Head of caudate nucleus (tissue), 42 donors: ENCODE measurements around the gene ARHGAP15.

Experiments
- DNase-seq, 42 donors: peaks; one replicate each; pipeline versions ENCODE4 v3.0.0 to v3.0.0-alpha.2; 2020 to 2021; ENCODE audit warnings: mixed read lengths in 7 of 42
- intact Hi-C: fragments of 100-400 bp; cut with DNase I; formaldehyde crosslinking; loops from one replicate; pipeline ENCODE4 v1.15.0; 2022

Gene ARHGAP15

DNA sequence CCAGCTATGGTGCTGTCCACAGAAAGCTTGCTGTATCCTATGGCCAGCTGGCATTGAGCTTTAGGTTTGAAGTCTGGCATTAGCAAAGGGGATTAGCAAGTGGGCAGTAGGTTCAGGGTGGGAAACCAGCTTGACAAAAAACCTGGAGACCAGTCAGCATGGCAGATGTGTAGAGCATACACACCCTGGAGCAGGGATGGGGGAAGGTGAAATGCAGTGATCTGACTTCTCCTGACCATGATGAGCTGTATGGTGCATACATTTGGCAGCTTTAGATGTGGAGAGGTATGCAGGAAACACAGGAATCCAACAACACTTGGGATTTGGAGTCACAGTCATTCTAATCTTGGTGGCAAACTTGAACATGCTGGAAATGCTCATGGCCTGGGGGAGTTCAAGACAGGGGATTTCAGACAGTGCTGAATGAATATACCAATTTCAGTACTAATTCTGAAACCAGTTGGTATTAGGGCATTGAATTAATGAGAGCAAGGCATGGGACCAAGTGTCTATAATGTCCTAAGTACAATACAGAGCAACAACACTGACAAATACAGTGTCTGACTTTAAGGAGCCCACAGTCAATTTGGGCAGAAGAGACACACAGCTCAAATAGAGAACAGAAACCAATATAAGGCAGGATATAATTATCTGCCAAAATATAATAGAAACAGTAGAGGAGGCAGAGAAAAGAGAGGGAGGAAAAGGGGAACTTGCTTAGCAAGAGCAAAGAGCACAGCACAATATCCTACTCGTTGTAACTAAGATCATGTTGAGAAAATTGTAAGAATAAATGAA, 11.8 kb downstream of the ARHGAP15 start:
- DNase-seq: no peak
- intact Hi-C loops: no loop called here

DNA sequence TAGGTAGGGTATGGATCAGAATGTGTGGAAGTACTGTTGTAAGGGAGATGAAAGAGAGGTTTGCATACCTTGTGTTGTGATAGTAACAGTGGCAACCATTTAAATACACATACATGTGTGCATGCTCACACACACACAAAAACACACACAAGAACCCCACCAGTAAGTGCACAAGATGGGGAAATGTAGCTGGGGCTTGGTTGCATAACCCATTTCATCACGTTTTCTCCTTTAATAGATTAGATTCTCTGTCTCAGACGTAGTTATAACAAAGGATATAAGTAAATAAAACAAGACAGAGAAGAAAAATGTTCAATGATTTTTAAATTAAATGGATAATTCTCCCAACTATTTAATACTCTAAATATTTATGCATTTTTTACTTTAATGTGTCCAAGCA, 13.4 kb downstream of the ARHGAP15 start:
- intact Hi-C loops: no loop called here

DNA sequence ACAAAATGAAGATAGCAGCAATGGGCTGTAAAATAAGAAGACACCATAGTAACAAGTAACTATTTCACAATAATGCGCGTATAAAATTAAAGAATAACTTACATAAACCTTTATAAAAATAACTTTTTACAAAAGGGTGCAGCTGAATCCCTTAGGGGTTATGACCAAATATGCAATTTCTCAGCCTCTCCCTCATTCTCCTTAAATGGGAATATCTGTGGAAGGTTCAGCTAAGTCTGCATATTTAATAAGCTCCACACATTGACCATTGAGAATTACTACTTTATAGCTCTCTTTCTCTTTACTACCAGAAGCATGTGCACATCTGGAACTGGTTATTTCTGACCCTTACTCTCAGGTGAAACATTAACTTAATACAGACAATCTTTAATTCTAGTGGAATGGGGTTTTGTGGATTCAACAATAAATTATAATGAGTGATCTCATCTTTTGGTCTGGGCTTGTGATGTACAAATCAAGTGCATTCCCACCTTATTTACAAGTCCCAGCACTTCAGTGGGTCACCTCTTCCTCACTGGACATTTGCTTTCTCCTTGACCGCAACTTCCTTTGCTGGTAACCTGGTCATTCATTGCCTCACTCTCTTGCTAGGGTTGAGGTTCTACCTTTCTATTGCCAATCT, 15.7 kb downstream of the ARHGAP15 start:
- intact Hi-C loops: no loop called here
- no peak for DNase-seq

More for the DNA sequence above, 13.4 kb downstream of the ARHGAP15 start:
- no peak for DNase-seq

DNA sequence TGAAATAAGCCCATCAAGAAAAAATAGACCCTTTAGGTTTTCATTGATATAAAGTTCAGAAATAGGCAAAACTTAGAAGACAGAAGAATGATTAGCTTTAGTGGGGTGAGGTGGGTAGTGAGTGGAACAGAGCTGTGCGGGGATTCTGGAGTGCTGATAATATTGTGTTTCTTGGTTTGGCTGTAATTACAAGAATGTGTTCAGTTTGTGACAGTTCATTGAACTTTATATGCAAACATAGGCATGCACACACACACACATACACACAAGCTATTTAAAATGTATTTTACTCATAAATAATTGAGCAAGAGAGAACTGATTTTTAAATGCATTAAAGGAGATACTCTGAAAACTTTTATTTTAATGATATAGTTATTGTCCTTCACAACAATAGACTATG, 17.1 kb downstream of the ARHGAP15 start:
- intact Hi-C loops: no loop called here
- no peak for DNase-seq

DNA sequence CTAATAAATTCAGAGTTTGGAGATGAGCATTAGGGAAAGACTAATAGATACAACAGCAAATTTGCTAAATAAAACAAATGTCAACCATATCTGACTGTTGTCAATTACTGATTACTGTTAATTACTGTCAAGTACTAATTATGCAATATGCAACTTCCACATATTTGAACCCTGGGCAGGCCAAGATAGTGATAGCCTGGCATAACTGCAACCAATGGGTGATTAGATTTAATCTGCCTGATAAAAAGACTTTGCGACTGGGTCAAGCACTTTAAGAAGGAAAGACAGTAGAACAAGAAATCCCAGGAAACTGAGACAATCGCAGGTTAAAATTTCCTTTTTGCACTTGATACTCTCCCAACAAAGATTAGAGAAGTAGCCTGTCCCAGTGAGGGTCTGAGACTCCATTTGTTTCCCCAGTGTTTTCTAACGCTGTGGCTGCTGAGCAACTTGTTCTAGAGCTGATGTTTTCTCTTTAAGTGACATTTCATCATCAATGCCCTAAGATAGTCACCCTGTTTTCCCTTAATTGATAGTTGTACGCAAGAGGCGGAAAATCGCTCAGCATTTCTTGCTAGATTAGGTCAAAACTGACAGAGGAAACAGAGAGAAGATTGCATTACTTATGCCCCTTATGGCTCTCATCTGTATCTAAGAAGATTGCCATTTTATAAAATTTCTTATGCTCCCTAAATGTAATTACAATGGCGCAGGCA, 17.8 kb downstream of the ARHGAP15 start:
- intact Hi-C loops: no loop called here
- no peak for DNase-seq

- DNase-seq: no peak
- intact Hi-C loops: no loop called here
These were observed 18.8 kb downstream of the ARHGAP15 start for GRCh38 chr2:143148011-143148410.

GRCh38 chr2:143148757-143149156, 19.5 kb downstream of the ARHGAP15 start:
- intact Hi-C loops: no loop called here
- no peak for DNase-seq

DNA sequence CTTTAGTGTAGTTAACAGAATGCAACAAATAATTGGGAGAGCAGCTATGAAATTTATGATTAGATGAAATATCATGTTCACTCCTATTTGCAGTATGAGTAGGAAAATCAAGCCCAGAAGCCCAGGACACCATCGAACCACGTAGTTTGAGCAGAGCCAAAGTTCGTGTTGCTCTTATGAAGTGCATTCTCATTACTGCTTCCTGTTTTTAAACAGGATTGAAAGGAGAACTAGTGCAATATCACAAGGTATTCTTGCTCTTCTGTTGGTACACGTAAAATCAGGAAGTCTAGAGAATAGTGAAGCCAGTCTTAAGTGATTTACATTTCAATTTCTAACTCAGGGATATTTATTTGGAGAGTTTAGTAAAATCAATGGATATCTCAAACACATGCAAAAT, 21.1 kb downstream of the ARHGAP15 start:
- intact Hi-C loops: no loop called here
- no peak for DNase-seq

GRCh38 chr2:143151111-143151752, 22.0 kb downstream of the ARHGAP15 start:
- intact Hi-C loops: no loop called here
- DNase-seq: no peak

GRCh38 chr2:143152219-143152618, 23.0 kb downstream of the ARHGAP15 start:
- intact Hi-C loops: no loop called here
- no peak for DNase-seq

GRCh38 chr2:143152637-143153036, 23.4 kb downstream of the ARHGAP15 start:
- DNase-seq: no peak
- intact Hi-C loops: no loop called here

GRCh38 chr2:143155661-143156060, 26.4 kb downstream of the ARHGAP15 start:
- DNase-seq: no peak
- intact Hi-C loops: no loop called here

GRCh38 chr2:143157001-143157400, 27.8 kb downstream of the ARHGAP15 start:
- no peak for DNase-seq
- intact Hi-C loops: no loop called here

DNA sequence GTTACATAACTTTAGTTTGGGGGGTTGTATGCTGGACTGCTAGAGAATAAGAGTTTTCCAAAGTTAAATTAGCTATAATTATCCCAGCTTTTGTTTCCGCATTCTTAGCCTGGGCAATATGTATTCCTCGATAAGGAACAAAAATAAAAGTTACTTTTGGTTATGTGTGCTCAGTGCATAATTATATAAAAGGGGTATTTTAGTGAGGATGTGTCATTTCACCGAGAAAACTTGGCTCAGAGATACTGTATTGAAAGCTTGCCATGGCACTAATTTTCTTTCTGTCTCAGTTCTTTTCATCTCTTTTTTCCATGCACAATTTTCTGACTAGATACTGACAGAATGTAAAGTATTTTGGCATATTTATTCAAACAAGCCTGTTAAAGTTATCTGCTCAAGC, 28.2 kb downstream of the ARHGAP15 start:
- intact Hi-C loops: no loop called here
- DNase-seq: no peak

DNA sequence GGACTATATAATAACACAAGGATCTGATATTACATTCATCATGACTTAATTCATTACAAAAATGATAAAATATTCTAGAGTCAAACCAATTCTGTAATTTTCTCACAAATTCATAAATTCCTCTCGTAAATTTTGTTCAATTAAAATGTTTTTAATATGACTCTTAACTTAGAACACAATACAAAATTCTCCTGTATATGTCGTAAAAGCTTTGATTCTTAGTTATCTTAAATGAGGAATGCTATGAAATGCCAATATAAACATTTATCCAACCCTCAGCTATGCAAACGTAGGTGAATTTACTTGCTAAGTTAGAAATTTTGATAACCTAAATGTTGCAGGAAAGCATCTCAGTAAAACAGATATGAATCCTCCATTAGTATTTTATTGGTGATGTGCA, 28.9 kb downstream of the ARHGAP15 start:
- intact Hi-C loops: no loop called here
- DNase-seq: no peak

DNA sequence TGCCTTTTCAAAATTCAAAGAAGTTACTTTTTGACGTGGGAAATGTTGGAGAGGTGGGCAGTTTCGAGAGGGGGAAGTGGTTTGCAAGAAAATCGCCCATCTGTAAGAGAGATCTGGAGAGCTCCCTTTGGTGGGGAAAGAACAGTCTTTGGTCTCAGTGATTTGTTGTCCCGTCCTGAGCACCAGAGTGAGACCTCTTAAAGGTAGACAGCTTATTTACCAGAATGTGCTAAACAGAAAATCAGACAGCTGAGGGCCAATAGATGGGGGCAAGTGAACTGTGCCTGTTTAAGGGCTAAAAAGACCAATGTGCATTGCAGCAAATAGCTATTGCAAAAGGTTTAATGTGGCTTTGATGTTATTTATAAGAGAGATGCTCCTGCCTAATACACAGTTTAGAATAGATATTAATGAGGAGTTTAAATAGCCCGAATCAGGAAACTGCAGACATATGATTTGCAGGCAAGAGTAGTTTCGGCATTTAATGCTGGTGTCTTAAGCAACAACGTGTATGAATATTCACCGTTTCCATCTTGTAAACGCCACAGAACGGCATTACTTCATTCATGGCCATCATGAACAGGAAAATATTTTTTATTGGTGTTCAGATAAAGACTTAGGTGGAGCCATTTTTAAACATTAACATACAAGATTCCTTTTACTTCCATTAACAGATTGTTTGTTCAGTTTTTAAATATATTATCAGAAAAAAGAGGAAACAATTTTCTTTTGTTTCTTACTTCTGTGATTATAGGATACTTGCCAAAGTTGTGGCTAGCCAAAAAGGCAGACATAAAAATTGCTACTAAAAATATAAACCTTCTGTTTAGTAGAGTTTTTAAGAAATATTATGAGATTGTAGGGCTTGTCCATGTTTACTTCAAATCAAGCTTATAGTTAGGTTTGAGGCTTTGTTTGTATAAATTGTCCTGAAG, 29.6 kb downstream of the ARHGAP15 start:
- intact Hi-C loops: no loop called here
- DNase-seq: no peak

- intact Hi-C loops: no loop called here
- DNase-seq: no peak
These were observed 30.2 kb downstream of the ARHGAP15 start for GRCh38 chr2:143159486-143159840.

DNA sequence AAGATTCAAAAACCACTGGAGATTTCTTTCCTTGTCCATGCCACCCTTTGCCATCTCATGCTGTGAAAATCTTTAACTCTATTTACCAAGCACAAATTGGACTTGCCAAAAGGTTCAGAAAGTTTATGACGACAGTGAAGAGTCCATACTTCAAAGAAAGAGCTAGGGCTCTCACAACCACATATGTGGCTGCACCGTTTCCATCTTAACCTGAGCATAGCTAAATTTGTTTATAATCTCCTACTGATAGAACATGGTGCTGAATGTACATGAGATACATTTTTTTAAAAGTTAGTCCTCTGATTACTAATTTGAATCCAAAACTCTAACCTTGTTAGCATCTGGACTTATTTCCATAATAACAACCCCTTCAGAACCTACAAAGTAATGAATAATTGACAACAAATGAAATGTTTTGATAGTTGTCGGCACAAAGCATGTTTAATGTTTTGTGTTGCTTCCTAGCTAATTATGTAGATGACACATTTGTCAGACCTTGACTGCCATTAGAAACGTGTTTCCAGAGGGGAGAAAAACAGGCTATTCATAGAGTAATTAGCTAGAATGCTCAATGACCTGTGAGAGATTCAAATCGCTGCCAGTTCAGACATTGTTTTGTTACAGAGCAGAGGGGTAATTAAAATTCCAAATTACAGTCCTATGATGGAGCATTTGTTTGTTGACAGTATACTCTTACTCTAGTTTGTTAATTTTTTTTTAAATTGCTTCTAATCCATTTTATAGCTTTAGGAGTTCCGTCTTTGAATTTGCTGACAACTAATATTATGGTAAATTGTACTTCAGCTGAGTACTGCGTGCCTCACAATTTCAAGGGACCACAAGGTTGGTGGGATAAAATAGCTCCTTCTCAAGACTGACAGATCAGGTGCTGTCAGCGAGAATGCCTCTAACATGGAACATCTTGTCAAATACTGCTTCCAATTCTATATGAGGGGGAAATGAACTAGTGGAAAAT, 31.8 kb downstream of the ARHGAP15 start:
- intact Hi-C loops: no loop called here
- no peak for DNase-seq
